Activated CD4-positive, alpha-beta T cell treated with anti-CD3 and anti-CD28 coated beads, Interleukin-2, amount 10 ng/mL, durations not matched to agents 7 days and 5 days (primary cell): ENCODE results near the gene ACAD8. TPM values are rescaled to one million over a fixed set of nuclear protein-coding genes. Genes with fewer than 3 reads are reported as not detected.
A peak's percentile ranks its signal among the peaks of the same experiment; 100 is the strongest.
"Not testable (repeated sequence)": the region's sequence is repeated elsewhere in the genome, so short reads cannot be mapped to it uniquely, and the experiment has no call there.

Source experiments
- CTCF ChIA-PET: fragments of 350-600 bp; sonication (Branson Sonifier 250); formaldehyde crosslinking; loops from one replicate; lab custom pipeline; 2021; ENCODE audit warnings: antibody characterized with exemption; lab: Charles Lee
- POLR2A ChIA-PET: fragments of 350-600 bp; sonication (Branson Sonifier 250); formaldehyde crosslinking; loops from one replicate; lab custom pipeline; 2021; ENCODE audit warnings: antibody characterized with exemption; lab: Charles Lee
- DNase-seq: peaks from one replicate; pipeline ENCODE4 v3.0.0-alpha.2; 2020
- H3K27ac Mint-ChIP-seq: one replicate; pipeline ENCODE4 v1.8.0; 2021; ENCODE audit warnings: mild to moderate bottlenecking, moderate library complexity, mixed read lengths
- H3K27me3 Mint-ChIP-seq: one replicate; pipeline ENCODE4 v1.8.0; 2021; ENCODE audit warnings: mixed read lengths
- H3K36me3 Mint-ChIP-seq: one replicate; pipeline ENCODE4 v1.8.0; 2021; ENCODE audit warnings: low read depth, mixed read lengths
- H3K4me1 Mint-ChIP-seq: one replicate; pipeline ENCODE4 v1.8.0; 2021; ENCODE audit warnings: mixed read lengths
- H3K4me3 Mint-ChIP-seq: one replicate; pipeline ENCODE4 v1.8.0; 2021; ENCODE audit warnings: mild to moderate bottlenecking, moderate library complexity, mixed read lengths
- H3K9me3 Mint-ChIP-seq: one replicate; pipeline ENCODE4 v1.8.0; 2021; ENCODE audit warnings: mixed read lengths
- total RNA-seq, 2 experiments: library from RNA; stranded (reverse); gene quantifications; one replicate each; pipeline ENCODE4 v1.2.3, GENCODE V29; 2021

Gene ACAD8
- total RNA-seq, 2 experiments from 2014 or later = 21.7 to 21.8 TPM

GRCh38 chr11:134273317-134273712 lies 19.9 kb downstream of the ACAD8 start:
- ChIA-PET POLR2A (interaction anchor here (0.7 kb wide), 1 partner anchor 469 kb away, joined by 7 read pairs; no protein-coding TSS in a partner anchor), CTCF (interaction anchor here (0.6 to 5.0 kb wide), 8 partner anchors 8 to 144 kb away, joined by 3 to 28 read pairs (median 4); partner anchors contain the start of genes NCAPD3 and VPS26B)
- H3K27me3 Mint-ChIP-seq = peaks cover 3% of the 10 kb centered on the region
- H3K36me3 Mint-ChIP-seq = peaks cover 19% of the 10 kb centered on the region
- DNase-seq = no peak
- H3K27ac Mint-ChIP-seq = no peak overlapping the region
- H3K4me3 Mint-ChIP-seq = peak overlapping the region; percentile 88
- H3K9me3 Mint-ChIP-seq = no peaks in the 10 kb centered on the region
- peaks cover 66% of the 10 kb centered on the region for H3K4me1 Mint-ChIP-seq

GRCh38 chr11:134275188-134275533 lies 21.8 kb downstream of the ACAD8 start:
- CTCF ChIA-PET = interaction anchor here (0.8 to 5.0 kb wide), 8 partner anchors 8 to 348 kb away, joined by 3 to 28 read pairs (median 6); partner anchors contain the start of genes NCAPD3 and VPS26B
- H3K4me1 Mint-ChIP-seq = peaks cover 62% of the 10 kb centered on the region
- peaks cover 3% of the 10 kb centered on the region for H3K27me3 Mint-ChIP-seq
- peaks cover 27% of the 10 kb centered on the region for H3K36me3 Mint-ChIP-seq
- peak overlapping the region; percentile 88 for H3K4me3 Mint-ChIP-seq
- peak overlapping the region; percentile 95 for H3K27ac Mint-ChIP-seq
- POLR2A ChIA-PET = interaction anchor here (2.8 kb wide), 1 partner anchor 51 kb away, joined by 11 read pairs; the partner anchor contains the start of genes NCAPD3 and VPS26B
- no peak for DNase-seq
- H3K9me3 Mint-ChIP-seq = no peaks in the 10 kb centered on the region

GRCh38 chr11:134275534-134276395 lies 22.4 kb downstream of the ACAD8 start, which contains the start of gene GLB1L3:
GLB1L3 (plus strand) TSS chr11:134276379; CDS start chr11:134276741, 362 bp downstream.
- Mint-ChIP-seq H3K36me3 (peaks cover 27% of the 10 kb centered on the region), H3K4me1 (peaks cover 56% of the 10 kb centered on the region), H3K27ac (peak within 1 kb of the TSS; percentile 95), H3K4me3 (peak within 1 kb of the TSS; percentile 88), H3K9me3 (no peaks in the 10 kb centered on the region), H3K27me3 (peaks cover 3% of the 10 kb centered on the region)
- ChIA-PET POLR2A (interaction anchor here (0.6 to 2.8 kb wide), 2 partner anchors 51 to 185 kb away, joined by 4 to 11 read pairs; partner anchors contain the start of genes NCAPD3 and VPS26B), CTCF (interaction anchor here (0.7 to 5.0 kb wide), 23 partner anchors 9 to 348 kb away, joined by 3 to 28 read pairs (median 4); partner anchors contain the start of genes NCAPD3 and VPS26B)
- DNase-seq = peak; percentile 89

GRCh38 chr11:134276396-134277182 lies 23.2 kb downstream of the ACAD8 start:
- Mint-ChIP-seq H3K4me1 (peaks cover 47% of the 10 kb centered on the region), H3K27me3 (peaks cover 3% of the 10 kb centered on the region), H3K9me3 (no peaks in the 10 kb centered on the region), H3K4me3 (peak overlapping the region; percentile 88), H3K36me3 (peaks cover 21% of the 10 kb centered on the region), H3K27ac (peak overlapping the region; percentile 95)
- ChIA-PET CTCF (interaction anchor here (0.7 to 5.0 kb wide), 22 partner anchors 10 to 349 kb away, joined by 3 to 28 read pairs (median 4); partner anchors contain the start of genes NCAPD3 and VPS26B), POLR2A (interaction anchor here (0.6 to 2.8 kb wide), 2 partner anchors 52 to 185 kb away, joined by 4 to 11 read pairs; partner anchors contain the start of genes NCAPD3 and VPS26B)
- DNase-seq = no peak

GRCh38 chr11:134277183-134278001 lies 24.0 kb downstream of the ACAD8 start:
- H3K36me3 Mint-ChIP-seq = peaks cover 18% of the 10 kb centered on the region
- peak overlapping the region; percentile 69 for H3K4me3 Mint-ChIP-seq
- CTCF ChIA-PET = interaction anchor here (0.5 to 2.1 kb wide), 5 partner anchors 10 to 68 kb away, joined by 3 to 15 read pairs (median 7); no protein-coding TSS in a partner anchor
- peaks cover 41% of the 10 kb centered on the region for H3K4me1 Mint-ChIP-seq
- POLR2A ChIA-PET = no interaction called here
- no peaks in the 10 kb centered on the region for H3K9me3 Mint-ChIP-seq
- no peak overlapping the region for H3K27ac Mint-ChIP-seq
- peaks cover 3% of the 10 kb centered on the region for H3K27me3 Mint-ChIP-seq
- peak; percentile 2 for DNase-seq

- H3K27me3 Mint-ChIP-seq = peaks cover 3% of the 10 kb centered on the region
- H3K27ac Mint-ChIP-seq = no peak overlapping the region
- ChIA-PET POLR2A (no interaction called here), CTCF (interaction anchor here (0.8 to 1.9 kb wide), 4 partner anchors 12 to 65 kb away, joined by 3 to 7 read pairs (median 4); no protein-coding TSS in a partner anchor)
- H3K36me3 Mint-ChIP-seq = peaks cover 16% of the 10 kb centered on the region
- peaks cover 32% of the 10 kb centered on the region for H3K4me1 Mint-ChIP-seq
- DNase-seq = no peak
- H3K4me3 Mint-ChIP-seq = no peak overlapping the region
- no peaks in the 10 kb centered on the region for H3K9me3 Mint-ChIP-seq
These were observed 25.0 kb downstream of the ACAD8 start for GRCh38 chr11:134278356-134278755.

GRCh38 chr11:134281635-134282034 lies 28.3 kb downstream of the ACAD8 start:
- DNase-seq, H3K4me3 Mint-ChIP-seq, H3K27me3 Mint-ChIP-seq, H3K27ac Mint-ChIP-seq, POLR2A ChIA-PET, H3K9me3 Mint-ChIP-seq, H3K4me1 Mint-ChIP-seq: not testable (repeated sequence)
- H3K36me3 Mint-ChIP-seq = peaks cover 19% of the 10 kb centered on the region
- CTCF ChIA-PET = interaction anchor here (0.8 kb wide), 1 partner anchor 8 kb away, joined by 3 read pairs; no protein-coding TSS in a partner anchor

- ChIA-PET CTCF (interaction anchor here (0.8 kb wide), 1 partner anchor 9 kb away, joined by 3 read pairs; no protein-coding TSS in a partner anchor), POLR2A (interaction anchor here (0.6 kb wide), 1 partner anchor 1610 kb away, joined by 3 read pairs; no protein-coding TSS in a partner anchor)
- Mint-ChIP-seq H3K4me3 (no peak overlapping the region), H3K27ac (no peak overlapping the region), H3K27me3 (no peaks in the 10 kb centered on the region), H3K4me1 (peaks cover 4% of the 10 kb centered on the region), H3K9me3 (no peaks in the 10 kb centered on the region), H3K36me3 (peaks cover 15% of the 10 kb centered on the region)
- DNase-seq = no peak
These were observed 29.0 kb downstream of the ACAD8 start for GRCh38 chr11:134282121-134283045.

- H3K27me3 Mint-ChIP-seq = no peaks in the 10 kb centered on the region
- H3K9me3 Mint-ChIP-seq = no peaks in the 10 kb centered on the region
- peaks cover 3% of the 10 kb centered on the region for H3K4me1 Mint-ChIP-seq
- H3K27ac Mint-ChIP-seq = no peak overlapping the region
- no peak for DNase-seq
- peaks cover 7% of the 10 kb centered on the region for H3K36me3 Mint-ChIP-seq
- POLR2A ChIA-PET = no interaction called here
- CTCF ChIA-PET = interaction anchor here (0.6 kb wide), 1 partner anchor 95 kb away, joined by 3 read pairs; no protein-coding TSS in a partner anchor
- no peak overlapping the region for H3K4me3 Mint-ChIP-seq
These were observed 30.3 kb downstream of the ACAD8 start for GRCh38 chr11:134283461-134284230.

- CTCF ChIA-PET, DNase-seq, H3K27me3 Mint-ChIP-seq, H3K27ac Mint-ChIP-seq, H3K4me1 Mint-ChIP-seq, H3K9me3 Mint-ChIP-seq, H3K36me3 Mint-ChIP-seq, POLR2A ChIA-PET, H3K4me3 Mint-ChIP-seq: not testable (repeated sequence)
These were observed 31.0 kb downstream of the ACAD8 start for GRCh38 chr11:134284349-134284748.
